HepG2 (cell line): ENCODE data around the gene RAD23A. TPM values are rescaled to one million over a fixed set of nuclear protein-coding genes. Genes with fewer than 3 reads are reported as not detected.

Source experiments
- AGO2 ChIP-seq: fragments of 200-400 bp; formaldehyde crosslinking; optimal IDR thresholded peaks from 2 replicates; pipeline ENCODE3; 2017; ENCODE audit warnings: mild to moderate bottlenecking, low read depth, low read length, moderate library complexity
- CHD2 ChIP-seq: IDR thresholded peaks from 2 replicates; pipeline ENCODE4 v1.6.1; 2011; ENCODE audit warnings: low read depth, low read length, improper control_type of control experiment
- ERF ChIP-seq: IDR thresholded peaks from 2 replicates; pipeline ENCODE4 v1.6.1; 2018; ENCODE audit warnings: missing biosample characterization, missing genetic modification reagents
- FOXA1 ChIP-seq, 2 experiments: fragments of 450-650 bp in 1 of 2; sonication (generic) in 1 of 2; formaldehyde crosslinking in 1 of 2; IDR thresholded peaks; 2 replicates each; pipeline versions ENCODE4 v1.4.0 to v1.6.1; 2016 to 2020; ENCODE audit warnings: missing genetic modification reagents in 1 of 2
- GTF2F1 ChIP-seq: fragments of 150-350 bp; IDR thresholded peaks from 2 replicates; pipeline ENCODE4 v1.6.1; 2014; ENCODE audit warnings: low read length
- HNRNPH1 ChIP-seq: fragments of 200-400 bp; formaldehyde crosslinking; optimal IDR thresholded peaks from 2 replicates; pipeline ENCODE3; 2017; ENCODE audit warnings: mild to moderate bottlenecking, low read depth, low read length
- KLF11 ChIP-seq: IDR thresholded peaks from 2 replicates; pipeline ENCODE4 v1.6.1; 2016; ENCODE audit warnings: missing compliant biosample characterization
- MAF1 ChIP-seq: sonication (generic); formaldehyde crosslinking; IDR thresholded peaks from 2 replicates; pipeline ENCODE4 v1.5.0; 2020; ENCODE audit warnings: missing genetic modification reagents, borderline replicate concordance
- MATR3 ChIP-seq: sonication (generic); formaldehyde crosslinking; IDR thresholded peaks from 2 replicates; pipeline ENCODE4 v1.4.0; 2020; ENCODE audit warnings: missing genetic modification reagents
- MYNN ChIP-seq: sonication (generic); formaldehyde crosslinking; IDR thresholded peaks from 2 replicates; pipeline ENCODE4 v1.4.0; 2020; ENCODE audit warnings: mild to moderate bottlenecking, low read depth, missing genetic modification reagents
- NFIC ChIP-seq: IDR thresholded peaks from 2 replicates; pipeline ENCODE4 v1.6.1; 2012; ENCODE audit warnings: mild to moderate bottlenecking, low read length, inconsistent platforms
- NFKBIZ ChIP-seq: IDR thresholded peaks from 2 replicates; pipeline ENCODE4 v1.6.1; 2018; ENCODE audit warnings: missing genetic modification reagents, missing compliant biosample characterization
- NFYB ChIP-seq: sonication (generic); formaldehyde crosslinking; IDR thresholded peaks from 2 replicates; pipeline ENCODE4 v1.4.0; 2020; ENCODE audit warnings: missing genetic modification reagents
- ONECUT2 ChIP-seq: sonication (generic); formaldehyde crosslinking; IDR thresholded peaks from 2 replicates; pipeline ENCODE4 v1.4.0; 2020; ENCODE audit warnings: missing genetic modification reagents
- SMARCE1 ChIP-seq: fragments of 450-650 bp; IDR thresholded peaks from 2 replicates; pipeline ENCODE4 v1.6.1; 2017; ENCODE audit warnings: borderline replicate concordance
- STAG1 ChIP-seq: sonication (generic); formaldehyde crosslinking; IDR thresholded peaks from 2 replicates; pipeline ENCODE4 v1.4.0; 2020; ENCODE audit warnings: missing genetic modification reagents
- ZNF468 ChIP-seq: sonication (generic); formaldehyde crosslinking; IDR thresholded peaks from 2 replicates; pipeline ENCODE4 v1.8.0; 2022; ENCODE audit warnings: mild to moderate bottlenecking, moderate library complexity, missing genetic modification reagents
- ZNF484 ChIP-seq: sonication (generic); formaldehyde crosslinking; IDR thresholded peaks from 2 replicates; pipeline ENCODE4 v1.5.1; 2020; ENCODE audit warnings: mild to moderate bottlenecking, low read depth, missing genetic modification reagents, borderline replicate concordance
- ZNF570 ChIP-seq: sonication (generic); formaldehyde crosslinking; IDR thresholded peaks from 2 replicates; pipeline ENCODE4 v1.4.0; 2020; ENCODE audit warnings: mild to moderate bottlenecking, missing genetic modification reagents, borderline replicate concordance
- ZNF720 ChIP-seq: sonication (generic); formaldehyde crosslinking; IDR thresholded peaks from 2 replicates; pipeline ENCODE4 v1.4.0; 2020; ENCODE audit warnings: missing genetic modification reagents
- ZNF737 ChIP-seq: sonication (generic); formaldehyde crosslinking; IDR thresholded peaks from 2 replicates; pipeline ENCODE4 v1.5.0; 2020; ENCODE audit warnings: missing genetic modification reagents, mild to moderate bottlenecking, borderline replicate concordance
- polyA plus RNA-seq, 8 experiments: library from polyadenylated mRNA; depleted of rRNA in 3 of 8; stranded (reverse) in 7 of 8; unstranded in 1 of 8; fragments of >200 nt; fragmentation: Illumina TruSeq in 4 of 8; extraction: Trizol in 4 of 8; gene quantifications; 2 replicates each; pipeline versions ENCODE4 v1.2.1 to v1.2.3, GENCODE V29; 2011 to 2016; ENCODE audit warnings: low read depth in 4 of 8, missing spikeins in 1 of 8, mixed read lengths in 1 of 8; ENCODE audit not compliant: insufficient read depth in 1 of 8
- total RNA-seq, 5 experiments: library from RNA; depleted of rRNA; stranded (reverse); fragments of >200 nt; fragmentation: Illumina TruSeq; extraction: Trizol; gene quantifications; 2 replicates each; pipeline ENCODE4 v1.2.3, GENCODE V29; 2016; ENCODE audit warnings: low read depth in 1 of 5
- TF ChIP-seq, protein P1 (sequence below): sonication (generic); formaldehyde crosslinking; IDR thresholded peaks from 2 replicates; pipeline ENCODE4 v1.4.0; 2020; ENCODE audit warnings: missing genetic modification reagents
- TF ChIP-seq, protein P2 (sequence below): sonication (generic); formaldehyde crosslinking; IDR thresholded peaks from 2 replicates; pipeline ENCODE4 v1.5.1; 2020; ENCODE audit warnings: missing genetic modification reagents, mild to moderate bottlenecking, borderline replicate concordance
- TF ChIP-seq, protein P3 (sequence below): IDR thresholded peaks from 2 replicates; pipeline ENCODE4 v1.6.1; 2016; ENCODE audit warnings: low read depth, missing genetic modification reagents, missing compliant biosample characterization

The RAD23A gene
- total and polyA plus RNA-seq, 2 of the 13 experiments (the other 11 are each of a cell fraction or from before 2014, with no cell fraction given), result 42.5 to 54.2 TPM

DNA sequence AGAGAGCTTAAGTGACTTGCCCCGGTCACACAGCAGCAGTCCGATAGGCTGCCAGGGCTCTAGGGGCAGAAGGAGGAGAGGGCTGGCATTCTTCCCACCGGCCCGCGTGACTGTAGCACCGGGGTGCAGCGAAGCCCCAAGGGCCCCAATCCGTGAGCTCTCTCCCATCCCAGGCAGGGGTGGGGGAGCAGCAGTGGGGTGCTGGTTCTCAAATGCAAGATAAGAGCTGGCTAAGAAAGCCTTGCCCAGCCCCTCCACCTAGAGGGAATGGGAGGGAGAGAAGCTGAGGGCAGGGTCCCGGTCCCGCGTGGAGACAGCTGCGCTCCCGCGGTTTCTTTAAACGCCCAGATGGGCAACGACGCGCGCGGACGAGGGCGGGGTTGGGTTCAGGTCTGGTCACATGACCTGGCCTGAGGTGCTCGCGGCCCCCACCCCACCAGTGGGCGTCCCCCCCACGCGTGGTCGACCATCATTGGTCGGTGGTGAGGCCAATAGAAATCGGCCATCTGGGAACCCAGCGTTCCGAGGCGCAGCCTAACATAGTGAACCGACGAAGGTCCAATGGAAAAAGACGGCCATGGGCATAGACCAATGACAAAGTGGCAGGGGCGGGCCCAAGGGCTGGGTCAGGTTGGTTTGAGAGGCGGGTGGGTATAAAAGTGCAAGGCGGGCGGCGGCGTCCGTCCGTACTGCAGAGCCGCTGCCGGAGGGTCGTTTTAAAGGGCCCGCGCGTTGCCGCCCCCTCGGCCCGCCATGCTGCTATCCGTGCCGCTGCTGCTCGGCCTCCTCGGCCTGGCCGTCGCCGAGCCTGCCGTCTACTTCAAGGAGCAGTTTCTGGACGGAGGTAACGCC is 7.5 kb upstream of the RAD23A start, which contains the start of gene CALR (continued):
- TF ChIP-seq ZNF468 (CRISPR knock-in tag), result no peak
- no peak for TF ChIP-seq MATR3 (CRISPR knock-in tag)
- 0 out of 2 replicates have a peak, but pooled peaks have one; percentile 65 for TF ChIP-seq ZNF570
- TF ChIP-seq ZNF484 (CRISPR knock-in tag), result no peak; the same call in 1 of the 2 replicates
- TF ChIP-seq FOXA1 (IDR thresholded peaks at IDR 0.05), result no peak
- no peak for TF ChIP-seq FOXA1 (CRISPR knock-in tag; IDR thresholded peaks at IDR 0.05)
- no peak for TF ChIP-seq HNRNPH1
- TF ChIP-seq, protein P1, sequence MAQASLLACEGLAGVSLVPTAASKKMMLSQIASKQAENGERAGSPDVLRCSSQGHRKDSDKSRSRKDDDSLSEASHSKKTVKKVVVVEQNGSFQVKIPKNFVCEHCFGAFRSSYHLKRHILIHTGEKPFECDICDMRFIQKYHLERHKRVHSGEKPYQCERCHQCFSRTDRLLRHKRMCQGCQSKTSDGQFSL (CRISPR knock-in tag), result peak; percentile 84
- TF ChIP-seq GTF2F1, result peak; percentile 71; the same call in 1 of the 2 replicates
- no peak for TF ChIP-seq ZNF720 (CRISPR knock-in tag)
- TF ChIP-seq ZNF737, result no peak
- TF ChIP-seq, protein P2, sequence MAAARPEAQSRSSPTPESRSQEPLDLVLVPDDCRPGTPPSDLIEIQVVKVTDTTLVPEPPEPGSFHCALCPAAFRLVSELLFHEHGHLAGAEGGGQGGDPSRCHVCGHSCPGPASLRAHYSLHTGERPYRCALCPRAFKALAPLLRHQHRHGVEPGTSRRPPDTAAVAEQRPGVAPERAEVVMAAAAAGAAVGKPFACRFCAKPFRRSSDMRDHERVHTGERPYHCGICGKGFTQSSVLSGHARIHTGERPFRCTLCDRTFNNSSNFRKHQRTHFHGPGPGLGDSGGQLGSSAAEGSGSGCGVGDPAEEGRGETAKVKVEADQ (CRISPR knock-in tag), result peak; percentile 81
- TF ChIP-seq NFKBIZ (CRISPR knock-in tag), result no peak
- no peak for TF ChIP-seq NFIC
- TF ChIP-seq ONECUT2, result no peak
- no peak for TF ChIP-seq SMARCE1
- TF ChIP-seq ERF (CRISPR knock-in tag), result no peak
- 0 out of 2 replicates have a peak, but pooled peaks have one; percentile 33 for TF ChIP-seq CHD2
- no peak for TF ChIP-seq KLF11 (CRISPR knock-in tag)
- TF ChIP-seq, protein P3, sequence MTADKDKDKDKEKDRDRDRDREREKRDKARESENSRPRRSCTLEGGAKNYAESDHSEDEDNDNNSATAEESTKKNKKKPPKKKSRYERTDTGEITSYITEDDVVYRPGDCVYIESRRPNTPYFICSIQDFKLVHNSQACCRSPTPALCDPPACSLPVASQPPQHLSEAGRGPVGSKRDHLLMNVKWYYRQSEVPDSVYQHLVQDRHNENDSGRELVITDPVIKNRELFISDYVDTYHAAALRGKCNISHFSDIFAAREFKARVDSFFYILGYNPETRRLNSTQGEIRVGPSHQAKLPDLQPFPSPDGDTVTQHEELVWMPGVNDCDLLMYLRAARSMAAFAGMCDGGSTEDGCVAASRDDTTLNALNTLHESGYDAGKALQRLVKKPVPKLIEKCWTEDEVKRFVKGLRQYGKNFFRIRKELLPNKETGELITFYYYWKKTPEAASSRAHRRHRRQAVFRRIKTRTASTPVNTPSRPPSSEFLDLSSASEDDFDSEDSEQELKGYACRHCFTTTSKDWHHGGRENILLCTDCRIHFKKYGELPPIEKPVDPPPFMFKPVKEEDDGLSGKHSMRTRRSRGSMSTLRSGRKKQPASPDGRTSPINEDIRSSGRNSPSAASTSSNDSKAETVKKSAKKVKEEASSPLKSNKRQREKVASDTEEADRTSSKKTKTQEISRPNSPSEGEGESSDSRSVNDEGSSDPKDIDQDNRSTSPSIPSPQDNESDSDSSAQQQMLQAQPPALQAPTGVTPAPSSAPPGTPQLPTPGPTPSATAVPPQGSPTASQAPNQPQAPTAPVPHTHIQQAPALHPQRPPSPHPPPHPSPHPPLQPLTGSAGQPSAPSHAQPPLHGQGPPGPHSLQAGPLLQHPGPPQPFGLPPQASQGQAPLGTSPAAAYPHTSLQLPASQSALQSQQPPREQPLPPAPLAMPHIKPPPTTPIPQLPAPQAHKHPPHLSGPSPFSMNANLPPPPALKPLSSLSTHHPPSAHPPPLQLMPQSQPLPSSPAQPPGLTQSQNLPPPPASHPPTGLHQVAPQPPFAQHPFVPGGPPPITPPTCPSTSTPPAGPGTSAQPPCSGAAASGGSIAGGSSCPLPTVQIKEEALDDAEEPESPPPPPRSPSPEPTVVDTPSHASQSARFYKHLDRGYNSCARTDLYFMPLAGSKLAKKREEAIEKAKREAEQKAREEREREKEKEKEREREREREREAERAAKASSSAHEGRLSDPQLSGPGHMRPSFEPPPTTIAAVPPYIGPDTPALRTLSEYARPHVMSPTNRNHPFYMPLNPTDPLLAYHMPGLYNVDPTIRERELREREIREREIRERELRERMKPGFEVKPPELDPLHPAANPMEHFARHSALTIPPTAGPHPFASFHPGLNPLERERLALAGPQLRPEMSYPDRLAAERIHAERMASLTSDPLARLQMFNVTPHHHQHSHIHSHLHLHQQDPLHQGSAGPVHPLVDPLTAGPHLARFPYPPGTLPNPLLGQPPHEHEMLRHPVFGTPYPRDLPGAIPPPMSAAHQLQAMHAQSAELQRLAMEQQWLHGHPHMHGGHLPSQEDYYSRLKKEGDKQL (CRISPR knock-in tag), result no peak
- TF ChIP-seq MYNN (CRISPR knock-in tag), result no peak
- no peak for TF ChIP-seq STAG1 (CRISPR knock-in tag)
- no peak for TF ChIP-seq AGO2
- peak; percentile 99 for TF ChIP-seq NFYB (CRISPR knock-in tag)
- TF ChIP-seq MAF1 (CRISPR knock-in tag), result no peak; the same call in 1 of the 2 replicates
